Peyer's patch (tissue), 4 donors: ENCODE results near the gene ZGPAT. TPM values are rescaled to one million over a fixed set of nuclear protein-coding genes. Genes with fewer than 3 reads are reported as not detected.
A peak's percentile ranks its signal among the peaks of the same experiment; 100 is the strongest.

Source experiments
- DNase-seq, 3 donors: peaks; one replicate each; pipeline ENCODE4 v3.0.0-alpha.2; 2017 to 2019
- H3K27ac ChIP-seq, 4 donors: fragments of 200-600 bp; sonication (generic); one replicate each; pipeline ENCODE4 v1.5.1; 2016 to 2019
- H3K27me3 ChIP-seq, 2 donors: fragments of 200-600 bp; sonication (generic); one replicate each; pipeline ENCODE4 v1.5.1; 2019
- H3K36me3 ChIP-seq, 3 donors: fragments of 200-600 bp; sonication (generic); one replicate each; pipeline ENCODE4 v1.5.1; 2016 to 2019
- H3K4me1 ChIP-seq, 4 donors: fragments of 200-600 bp; sonication (generic); one replicate each; pipeline ENCODE4 v1.5.1; 2016 to 2019
- H3K4me3 ChIP-seq, 4 donors: fragments of 200-600 bp; sonication (generic); 1 replicate in 3 of 4; 2 replicates in 1 of 4; pipeline ENCODE4 v1.5.1; 2016 to 2019; ENCODE audit warnings: mild to moderate bottlenecking in 1 of 4
- H3K9me3 ChIP-seq, 4 donors: fragments of 200-600 bp; sonication (generic); one replicate each; pipeline ENCODE4 v1.5.1; 2016 to 2019; ENCODE audit warnings: mild to moderate bottlenecking in 1 of 4
- CTCF ChIP-seq, 6 experiments: fragments of 450-650 bp in 4 of 6; fragments of 200-600 bp in 2 of 6; sonication (generic) in 1 of 6; IDR thresholded peaks; one replicate each; pipeline ENCODE4 v1.5.1; 2017 to 2019; ENCODE audit warnings: antibody characterized with exemption in 6 of 6, mild to moderate bottlenecking in 3 of 6, moderate library complexity in 1 of 6
- POLR2A ChIP-seq, 2 donors: fragments of 450-650 bp; IDR thresholded peaks; one replicate each; pipeline ENCODE4 v1.5.1; 2017; ENCODE audit warnings: antibody characterized with exemption in 2 of 2, mild to moderate bottlenecking in 2 of 2, moderate library complexity in 2 of 2
- total RNA-seq, 4 donors: library from RNA; depleted of rRNA; stranded (reverse); fragments of >200 nt; gene quantifications; one replicate each; pipeline ENCODE4 v1.1.0, GENCODE V29; 2016

Gene ZGPAT
- total RNA-seq, 4 donors from 2014 or later: 48.9 to 67.7 (median 54.7) TPM

GRCh38 chr20:63692436-63693082 is 15.3 kb upstream of the ZGPAT start:
- Histone ChIP-seq H3K27me3 (no peaks in the 10 kb centered on the region), H3K4me3 (no peak overlapping the region), H3K4me1 (peaks cover 9 to 54% (median 15%) of the 10 kb centered on the region in 4 donors), H3K27ac (no peak overlapping the region), H3K36me3 (peaks cover 0 to 12% (median 0%) of the 10 kb centered on the region in 3 donors), H3K9me3 (no peaks in the 10 kb centered on the region)
- peak in 1 of 6 experiments; percentile 12 for TF ChIP-seq CTCF (IDR thresholded peaks at IDR 0.05)
- no peak for TF ChIP-seq POLR2A (IDR thresholded peaks at IDR 0.05)
- peak in 2 of 3 donors; percentile 48 to 55 for DNase-seq

GRCh38 chr20:63693083-63693732 is 14.6 kb upstream of the ZGPAT start:
- no peak for TF ChIP-seq POLR2A (IDR thresholded peaks at IDR 0.05)
- TF ChIP-seq CTCF (IDR thresholded peaks at IDR 0.05): no peak
- Histone ChIP-seq H3K4me1 (peaks cover 9 to 54% (median 15%) of the 10 kb centered on the region in 4 donors), H3K36me3 (peaks cover 0 to 12% (median 0%) of the 10 kb centered on the region in 3 donors), H3K27ac (no peak overlapping the region), H3K27me3 (no peaks in the 10 kb centered on the region), H3K4me3 (no peak overlapping the region), H3K9me3 (no peaks in the 10 kb centered on the region)
- peak in 1 of 3 donors; percentile 47 for DNase-seq

GRCh38 chr20:63693733-63694583 is 13.9 kb upstream of the ZGPAT start:
- Histone ChIP-seq H3K36me3 (peaks cover 0 to 12% (median 0%) of the 10 kb centered on the region in 3 donors), H3K4me1 (peaks cover 9 to 56% (median 15%) of the 10 kb centered on the region in 4 donors), H3K9me3 (no peaks in the 10 kb centered on the region), H3K27me3 (no peaks in the 10 kb centered on the region), H3K4me3 (no peak overlapping the region), H3K27ac (no peak overlapping the region)
- TF ChIP-seq CTCF (IDR thresholded peaks at IDR 0.05) (no peak), POLR2A (IDR thresholded peaks at IDR 0.05) (no peak)
- no peak for DNase-seq

- TF ChIP-seq POLR2A (IDR thresholded peaks at IDR 0.05) (no peak), CTCF (IDR thresholded peaks at IDR 0.05) (no peak)
- Histone ChIP-seq H3K27ac (no peak overlapping the region), H3K4me3 (no peak overlapping the region), H3K27me3 (no peaks in the 10 kb centered on the region), H3K4me1 (peaks cover 9 to 63% (median 15%) of the 10 kb centered on the region in 4 donors), H3K9me3 (no peaks in the 10 kb centered on the region), H3K36me3 (peaks cover 0 to 12% (median 0%) of the 10 kb centered on the region in 3 donors)
- peak in 1 of 3 donors; percentile 48 for DNase-seq
These were observed 13.0 kb upstream of the ZGPAT start for GRCh38 chr20:63694584-63695423.
